HCT116 (cell line): ENCODE measurements around the gene OIT3.

Experiments used
- CEBPB ChIP-seq: IDR thresholded peaks from 2 replicates; pipeline ENCODE4 v1.6.1; 2012; ENCODE audit warnings: low read depth
- CTCF ChIP-seq, 3 experiments: fragments of 200-600 bp in 1 of 3; sonication (generic) in 1 of 3; IDR thresholded peaks in 2 of 3; conservative IDR thresholded peaks in 1 of 3; 2 replicates each; pipeline ENCODE4 v1.5.1; 2012 to 2017; ENCODE audit warnings: low read depth in 2 of 3, low read length in 2 of 3, antibody characterized with exemption in 1 of 3, borderline replicate concordance in 1 of 3, control low read depth in 1 of 3, mild to moderate bottlenecking in 1 of 3, mixed read lengths in 1 of 3, mixed run types in 1 of 3, moderate library complexity in 1 of 3; ENCODE audit not compliant: insufficient read depth in 1 of 3
- EZH2phosphoT487 ChIP-seq: fragments of 200-600 bp; IDR thresholded peaks from 2 replicates; pipeline ENCODE4 v1.6.1; 2018; ENCODE audit warnings: antibody characterized with exemption, borderline replicate concordance
- POLR2A ChIP-seq: IDR thresholded peaks from 2 replicates; pipeline ENCODE4 v1.7.0; 2011; ENCODE audit warnings: borderline replicate concordance; ENCODE audit not compliant: insufficient read depth, insufficient read length; ENCODE audit errors: extremely low read depth
- POLR2AphosphoS5 ChIP-seq: IDR thresholded peaks from 2 replicates; pipeline ENCODE4 v1.6.1; 2011; ENCODE audit warnings: mild to moderate bottlenecking, low read depth, low read length, moderate library complexity
- REST ChIP-seq: IDR thresholded peaks from 2 replicates; pipeline ENCODE4 v1.6.1; 2012; ENCODE audit warnings: low read depth
- SIN3A ChIP-seq: IDR thresholded peaks from 2 replicates; pipeline ENCODE4 v1.6.1; 2012; ENCODE audit warnings: low read depth
- YY1 ChIP-seq: IDR thresholded peaks from 2 replicates; pipeline ENCODE4 v1.6.1; 2011; ENCODE audit warnings: low read length, low read depth, moderate library complexity, mild to moderate bottlenecking; ENCODE audit not compliant: insufficient replicate concordance; ENCODE audit errors: extremely low read depth
- ZFX ChIP-seq: fragments of 450-650 bp; IDR thresholded peaks from 2 replicates; pipeline ENCODE4 v1.6.1; 2017

DNA sequence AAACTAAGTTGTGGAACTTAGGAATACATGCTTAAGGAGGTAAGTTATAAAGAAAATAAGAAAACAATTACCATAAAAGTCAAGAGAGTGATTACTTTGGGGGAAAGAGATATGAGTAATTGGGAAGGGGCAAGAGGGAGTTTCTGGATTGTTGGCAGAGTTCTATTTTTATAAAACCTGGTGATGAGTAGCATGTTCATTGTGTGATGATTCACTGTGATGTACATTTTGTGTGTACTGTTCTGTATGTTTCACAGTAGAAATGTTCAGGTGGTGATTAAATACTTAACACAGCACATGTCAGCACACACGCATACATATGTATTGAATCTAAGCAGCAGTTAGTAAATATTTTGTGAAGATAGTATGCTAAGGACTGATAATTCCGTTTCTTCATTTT is 9.7 kb upstream of the OIT3 start:
- no peak for TF ChIP-seq CTCF (IDR thresholded peaks at IDR 0.05 in 2 of 3, conservative IDR thresholded peaks at IDR 0.05 in 1 of 3; ENCODE audit: borderline replicate concordance in 1 of 3, insufficient read depth in 1 of 3, low read depth in 2 of 3, low read length in 2 of 3)
- TF ChIP-seq REST: no peak
- no peak for TF ChIP-seq POLR2A
- no peak for TF ChIP-seq YY1
- no peak for TF ChIP-seq ZFX
- TF ChIP-seq CEBPB: no peak
- TF ChIP-seq EZH2phosphoT487: no peak
- no peak for TF ChIP-seq SIN3A
- TF ChIP-seq POLR2AphosphoS5: no peak
